ENCODE data around the gene QTRT2.

- TF ChIP-seq CTCF (IDR thresholded peaks at IDR 0.05; ENCODE audit: insufficient read depth, low read length) (no peak), POLR2AphosphoS5 (IDR thresholded peaks at IDR 0.05; ENCODE audit: low read depth) (no peak), SPI1 (IDR thresholded peaks at IDR 0.05; ENCODE audit: borderline replicate concordance, low read depth) (no peak), GABPA (IDR thresholded peaks at IDR 0.05; ENCODE audit: low read depth) (no peak), REST (IDR thresholded peaks at IDR 0.05; ENCODE audit: insufficient replicate concordance, low read depth) (no peak)
These were observed 46.6 kb downstream of the QTRT2 start for GRCh38 chr3:114103181-114103580.

Measured in HL-60 (cell line).